ENCODE data around the gene COL6A3.
"Not testable (repeated sequence)": the region's sequence is repeated elsewhere in the genome, so short reads cannot be mapped to it uniquely, and the experiment has no call there.

COL6A3 gene

DNA sequence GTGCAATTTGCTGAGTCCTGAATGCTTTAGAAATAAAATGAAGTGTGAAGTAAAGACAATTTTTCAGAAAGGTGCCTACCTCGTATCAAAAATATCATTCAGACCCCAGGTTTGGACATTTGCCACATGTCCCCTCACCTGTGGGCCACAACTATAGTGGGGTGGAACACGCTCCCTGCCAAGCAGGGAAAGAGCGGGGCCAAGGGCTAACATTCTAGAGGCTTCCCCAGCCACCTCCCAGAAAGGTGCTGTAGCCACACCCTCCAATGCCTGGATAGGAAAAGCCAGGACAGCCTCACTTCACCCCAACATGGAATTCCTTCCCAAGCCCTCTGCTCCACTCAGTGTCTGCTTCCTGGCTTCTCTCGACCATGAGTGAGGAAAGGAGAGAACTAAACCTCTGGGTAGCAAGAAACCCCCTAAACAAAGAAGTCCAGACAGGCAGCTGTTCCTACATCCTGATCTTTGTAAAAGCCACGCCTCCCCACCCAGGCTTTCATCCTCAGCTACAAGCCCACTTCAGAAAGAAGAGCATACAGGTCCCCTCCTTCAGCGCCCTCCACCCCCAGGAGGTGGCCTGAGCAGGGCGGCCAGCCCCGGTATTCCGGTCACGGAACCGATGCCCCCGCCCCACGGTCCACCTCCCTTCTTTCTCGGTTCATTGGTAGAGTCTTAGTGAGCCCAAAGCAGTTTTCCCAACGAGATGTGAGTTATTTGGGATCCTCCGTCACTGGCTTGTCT is 2.1 kb downstream of the COL6A3 start:
- no peak for DNase-seq

DNA sequence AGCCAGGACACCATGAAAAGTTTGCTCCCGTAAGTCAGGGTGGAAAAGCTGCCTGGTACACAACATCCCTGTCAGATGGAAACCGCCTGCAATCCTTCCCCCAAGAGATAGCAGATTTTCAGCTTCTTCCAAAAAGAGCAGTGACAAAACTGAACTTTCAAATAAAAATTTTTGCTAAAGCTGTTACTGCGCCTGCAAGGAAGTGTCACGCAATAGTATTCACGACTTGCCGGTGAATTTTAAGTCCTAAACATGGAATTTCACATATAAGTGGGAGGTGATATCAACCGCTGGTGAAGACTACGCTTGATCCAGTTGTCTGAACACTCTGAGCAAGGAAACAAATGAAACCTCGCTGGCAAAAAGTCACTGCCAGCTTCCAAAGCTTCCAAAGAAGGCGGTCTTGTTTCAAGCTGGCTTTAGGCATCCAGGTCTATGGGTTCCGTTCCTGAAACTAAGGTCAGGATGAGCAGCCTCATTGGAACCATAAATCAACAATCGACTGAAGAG is 2.8 kb downstream of the COL6A3 start:
- no peak for DNase-seq

DNA sequence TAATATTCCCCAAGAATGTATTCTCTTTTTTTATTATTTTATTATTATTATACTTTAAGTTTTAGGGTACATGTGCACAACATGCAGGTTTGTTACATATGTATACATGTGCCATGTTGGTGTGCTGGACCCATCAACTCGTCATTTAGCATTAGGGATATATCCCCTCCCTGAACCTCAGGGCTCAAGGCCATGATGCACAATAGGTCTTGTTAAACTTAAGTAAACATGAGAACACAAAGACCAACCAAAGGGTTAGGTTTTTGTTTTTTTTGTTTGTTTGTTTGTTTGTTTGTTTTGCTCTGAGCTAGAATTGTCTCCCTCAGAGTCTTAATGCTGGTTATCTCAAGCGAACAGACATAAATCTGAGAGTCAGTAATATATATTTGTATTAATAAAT is 4.7 kb downstream of the COL6A3 start:
- DNase-seq, result not testable (repeated sequence)

DNA sequence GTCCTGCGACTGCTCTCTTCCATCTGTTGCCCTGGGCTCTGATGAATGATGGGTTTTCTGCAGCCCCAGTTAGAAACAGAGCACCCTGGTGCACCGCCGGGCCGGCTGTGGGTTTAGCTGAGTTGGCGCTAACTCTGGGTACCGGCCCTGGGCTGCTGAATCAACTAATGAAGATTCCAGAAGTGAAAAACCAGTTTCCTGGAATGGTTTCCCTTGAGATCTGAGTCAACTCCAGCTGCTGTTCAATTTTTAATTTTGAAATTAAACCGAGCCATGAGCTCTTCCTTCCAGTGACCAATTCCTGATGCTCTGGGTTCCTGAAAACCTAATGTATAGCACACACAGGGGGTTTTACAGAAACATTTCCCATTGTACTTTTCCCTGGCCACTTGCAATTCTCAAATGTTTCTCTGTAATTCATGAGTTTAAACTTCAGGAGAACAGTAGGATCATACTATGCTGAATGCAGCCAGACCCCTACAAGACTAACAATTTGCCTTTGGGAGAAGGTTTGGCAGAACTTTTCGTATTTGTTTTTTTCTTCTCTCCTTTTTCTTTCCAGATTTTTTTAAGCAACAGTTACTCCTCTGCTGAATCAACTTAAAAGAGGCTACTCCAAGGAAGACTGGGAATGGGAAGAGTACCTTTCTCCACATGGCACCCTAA is 5.5 kb downstream of the COL6A3 start:
- no peak for DNase-seq

DNA sequence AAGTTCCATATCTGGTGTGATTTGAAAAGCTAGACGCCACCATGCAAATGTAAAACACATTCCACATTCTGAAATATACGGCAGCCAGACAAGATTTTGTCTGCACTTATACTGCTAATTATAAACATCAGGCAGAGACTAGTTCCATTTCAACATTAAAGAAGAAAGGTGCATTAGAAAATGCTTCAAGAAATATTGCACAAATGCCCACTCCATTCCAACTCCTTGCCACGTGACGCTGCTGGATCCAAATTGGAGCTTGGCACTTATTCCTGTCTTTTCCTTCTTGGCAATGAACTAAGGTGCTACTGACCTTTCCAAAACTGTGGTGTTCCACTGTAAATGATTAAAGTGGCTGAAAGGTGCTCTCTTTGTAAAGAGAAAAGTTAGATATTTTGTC is 6.3 kb downstream of the COL6A3 start:
- DNase-seq, result no peak

DNA sequence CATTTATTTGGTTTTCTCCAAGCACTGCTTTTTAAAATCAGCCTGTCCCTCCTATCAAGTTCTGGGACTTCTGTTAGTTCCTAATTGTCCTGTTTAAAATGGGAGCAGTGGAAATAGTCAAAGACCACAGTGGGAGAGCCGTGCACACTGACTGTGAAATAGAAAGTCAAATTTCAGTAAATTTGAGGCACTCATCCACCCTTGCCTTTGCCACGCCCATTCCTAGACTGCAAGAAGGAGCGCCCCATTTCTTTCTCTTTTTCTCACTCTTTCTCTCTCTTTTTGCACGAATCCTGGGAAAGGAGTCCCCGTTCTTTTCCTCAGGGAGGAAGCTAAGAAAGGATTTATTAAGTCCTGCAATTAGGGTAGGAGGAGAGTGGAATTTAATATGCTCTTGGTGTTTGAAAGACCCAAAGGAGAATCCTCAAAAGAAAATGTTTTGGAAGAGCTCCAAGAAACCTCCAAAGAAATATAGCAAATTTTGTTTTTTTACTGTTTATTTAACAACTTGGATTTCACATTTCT is 7.5 kb downstream of the COL6A3 start:
- no peak for DNase-seq

DNA sequence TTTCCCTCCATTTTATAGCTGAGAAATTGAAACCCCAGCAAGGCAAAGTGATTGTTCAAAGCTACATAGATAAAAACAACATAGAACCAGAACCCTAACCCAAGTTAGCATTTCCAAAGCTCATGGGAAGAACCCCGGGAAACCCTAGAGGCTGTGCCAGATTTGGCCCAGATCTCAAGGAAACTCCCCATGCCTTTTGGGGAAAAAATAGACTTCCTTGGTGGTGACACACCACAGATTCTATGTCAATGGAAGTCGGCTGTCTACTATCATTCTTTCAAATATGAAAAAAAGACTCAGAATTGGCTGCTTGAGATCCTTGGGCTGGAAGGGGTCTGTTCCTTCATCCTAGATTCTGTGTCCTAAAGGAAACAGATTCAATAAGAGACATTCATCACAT is 8.4 kb downstream of the COL6A3 start:
- DNase-seq, result no peak

DNA sequence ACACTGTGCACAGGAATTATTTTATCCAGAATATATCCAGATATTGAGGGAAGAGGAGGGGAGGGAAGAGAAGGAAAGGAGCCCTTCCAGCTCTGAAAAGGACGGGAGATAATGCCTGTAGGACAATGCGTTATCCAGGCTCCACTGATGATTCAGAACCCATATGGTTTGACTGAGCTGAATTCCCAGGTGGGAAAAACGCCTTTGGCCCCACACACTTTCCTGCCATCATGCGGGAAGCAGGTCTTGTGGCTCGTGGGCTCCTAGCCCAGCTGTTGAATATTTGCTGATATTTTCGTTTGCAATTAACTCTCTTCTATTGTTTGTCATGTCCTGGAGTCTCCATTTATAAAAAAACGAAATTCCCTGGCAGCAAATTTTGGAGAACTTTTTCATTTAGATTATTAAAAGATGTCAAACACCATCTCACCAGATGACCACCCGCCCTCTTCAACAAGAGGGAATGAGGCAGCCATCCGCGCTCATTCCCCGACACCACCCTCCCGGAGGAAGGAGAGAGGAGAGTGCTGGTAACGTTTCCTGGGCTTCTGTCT is 8.9 kb downstream of the COL6A3 start:
- DNase-seq, result no peak

DNA sequence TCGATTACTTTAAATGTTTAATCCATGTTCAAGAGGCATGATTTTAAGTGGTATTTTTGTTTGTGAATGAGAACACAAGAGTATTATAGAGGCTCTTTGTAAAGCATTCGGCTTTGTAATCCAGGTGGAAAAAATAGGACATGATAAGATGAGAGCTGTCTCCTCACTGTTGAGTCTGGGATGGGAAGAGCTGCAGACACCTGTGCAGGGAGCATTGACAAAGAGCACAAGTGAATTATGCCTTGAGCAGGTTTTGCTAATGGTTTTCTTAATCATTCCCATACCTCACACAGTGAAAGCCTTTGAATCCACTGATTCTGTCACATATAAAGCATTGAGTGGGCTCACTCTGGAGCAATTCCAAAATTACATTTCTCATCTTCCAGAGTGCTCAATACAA is 9.6 kb downstream of the COL6A3 start:
- DNase-seq, result no peak

DNA sequence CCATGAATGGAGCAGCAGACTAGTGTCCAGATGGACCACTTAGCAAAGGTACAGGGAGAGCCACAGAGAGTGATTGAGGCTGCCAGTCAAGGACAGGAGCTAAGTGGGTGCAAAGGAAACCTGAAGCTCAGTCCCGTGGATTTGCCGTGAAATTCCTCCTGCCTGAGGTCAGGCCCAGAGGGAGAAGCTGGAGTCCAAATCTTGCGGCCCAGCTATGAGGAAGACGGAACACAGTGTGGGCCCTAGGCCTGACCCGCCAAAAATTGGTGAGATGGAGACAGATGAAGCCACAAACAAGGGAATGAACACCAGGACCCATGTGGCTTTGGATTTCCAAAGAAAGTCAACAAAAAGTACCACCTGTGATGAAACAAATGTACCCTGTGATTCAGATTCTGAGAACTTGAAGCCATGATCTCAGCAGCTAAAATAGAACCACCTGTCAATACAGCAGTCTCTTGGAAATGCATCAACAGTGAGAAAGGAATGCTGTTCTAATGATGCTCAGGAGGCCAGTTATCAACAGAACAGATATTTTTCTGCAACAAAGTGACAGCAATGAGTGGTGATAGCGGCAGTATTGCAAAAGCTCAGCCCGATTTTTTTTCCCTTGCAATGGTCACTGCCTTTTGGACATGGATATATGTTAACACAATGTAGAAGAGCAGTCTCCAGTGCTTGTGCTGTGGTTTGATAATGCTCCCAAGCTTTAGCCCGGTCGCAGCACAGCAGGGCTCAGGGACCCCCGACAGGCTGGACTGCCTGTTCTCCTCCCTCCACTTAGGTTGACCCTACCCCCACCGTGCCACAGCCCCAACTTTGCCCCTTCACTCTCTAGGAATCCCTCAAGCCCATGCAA is 10.7 kb downstream of the COL6A3 start:
- no peak for DNase-seq

DNA sequence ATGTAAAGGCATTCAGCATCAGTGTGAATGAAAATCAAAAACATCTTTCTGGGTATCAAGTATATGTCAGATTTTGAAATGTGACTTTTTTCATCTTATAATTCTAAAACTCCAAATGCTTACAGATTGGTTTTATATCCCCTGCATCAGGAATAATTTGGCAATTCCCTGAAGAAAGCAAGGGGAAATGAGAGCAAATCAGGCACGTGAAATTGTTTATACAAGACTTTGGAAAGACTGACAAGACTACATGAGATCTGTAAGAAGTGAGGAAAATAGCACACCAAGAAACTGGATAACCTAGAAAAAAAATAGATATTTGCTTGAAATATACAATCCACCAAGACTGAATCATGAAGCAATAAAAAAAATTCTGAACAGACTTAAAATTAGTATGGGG is 13.8 kb downstream of the COL6A3 start:
- no peak for DNase-seq

DNA sequence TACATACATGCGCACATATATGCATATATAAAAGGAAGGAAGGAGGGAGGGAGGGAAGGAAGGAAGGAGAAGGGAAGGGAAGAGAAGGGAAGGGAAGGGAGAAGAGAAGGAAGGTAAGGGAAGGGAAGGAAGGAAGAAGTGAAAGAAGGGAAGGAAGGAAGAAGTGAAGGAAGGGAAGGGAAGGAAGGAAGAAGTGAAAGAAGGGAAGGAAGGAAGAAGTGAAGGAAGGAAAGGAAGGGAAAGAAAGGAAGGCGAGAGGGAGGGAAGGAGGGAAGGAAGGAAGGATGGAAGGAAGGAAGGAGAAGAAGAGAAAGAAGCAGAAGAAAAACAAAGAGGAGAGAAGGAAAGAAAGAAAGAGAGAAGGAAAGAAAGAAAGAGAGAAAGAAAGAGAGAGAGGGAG is 16.9 kb downstream of the COL6A3 start:
- DNase-seq, result no peak

DNA sequence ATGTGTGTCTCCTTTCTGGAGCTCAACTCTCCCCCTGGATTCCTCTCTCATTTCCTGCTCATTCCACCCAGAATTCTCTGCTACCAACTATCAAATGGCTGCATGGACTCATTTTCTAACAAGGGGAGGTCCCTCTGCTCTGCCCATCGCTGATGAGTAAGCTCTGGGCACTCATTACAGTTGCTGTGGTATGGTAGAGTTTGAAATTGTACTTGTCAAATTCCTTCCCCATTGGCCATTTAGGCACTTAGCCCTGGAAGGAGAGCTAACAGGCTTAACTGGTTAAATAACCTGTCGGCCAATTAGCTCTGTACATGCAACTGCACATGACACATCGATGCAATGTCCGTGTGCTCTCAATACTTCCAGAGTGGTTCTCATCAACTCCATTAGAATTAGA is 20.4 kb downstream of the COL6A3 start:
- DNase-seq, result no peak

DNA sequence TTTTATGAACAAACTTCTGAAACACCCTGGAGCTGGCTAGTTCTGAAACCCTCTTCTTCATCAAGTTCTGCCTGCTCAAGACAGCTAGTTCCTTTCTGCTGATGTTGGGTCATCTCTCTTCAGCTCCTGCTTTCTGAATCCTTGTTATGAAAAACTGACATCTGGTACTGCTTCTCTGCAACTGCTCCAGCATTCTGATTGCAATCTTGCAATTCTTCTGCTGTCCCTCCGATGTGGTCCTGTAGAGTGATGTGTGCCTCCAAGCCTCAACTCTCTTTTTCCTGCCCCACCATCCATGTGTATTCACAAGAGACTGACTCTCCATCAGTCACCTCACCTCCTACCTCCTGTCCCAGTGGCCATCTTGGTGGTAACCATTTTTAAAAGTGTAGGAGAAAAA is 21.8 kb downstream of the COL6A3 start:
- DNase-seq, result no peak

DNA sequence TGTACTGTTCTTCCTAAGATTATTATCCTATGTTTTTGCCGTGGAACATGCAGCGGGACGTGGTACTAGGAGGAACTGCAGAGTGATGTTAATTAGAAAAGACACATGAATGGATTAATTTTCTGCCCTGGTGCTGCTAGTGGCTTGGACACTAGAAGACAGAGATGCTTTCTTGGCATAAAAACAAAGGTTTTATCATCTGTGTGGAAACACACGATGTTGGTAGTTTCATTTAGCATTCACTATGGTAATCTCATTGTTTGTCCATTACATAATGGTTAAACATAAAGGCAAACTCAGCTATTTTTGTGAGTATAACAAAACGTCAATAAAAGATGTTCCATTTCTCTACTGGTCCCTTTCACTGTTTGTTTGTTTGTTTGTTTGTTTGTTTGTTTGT is 22.8 kb downstream of the COL6A3 start:
- DNase-seq, result no peak

DNA sequence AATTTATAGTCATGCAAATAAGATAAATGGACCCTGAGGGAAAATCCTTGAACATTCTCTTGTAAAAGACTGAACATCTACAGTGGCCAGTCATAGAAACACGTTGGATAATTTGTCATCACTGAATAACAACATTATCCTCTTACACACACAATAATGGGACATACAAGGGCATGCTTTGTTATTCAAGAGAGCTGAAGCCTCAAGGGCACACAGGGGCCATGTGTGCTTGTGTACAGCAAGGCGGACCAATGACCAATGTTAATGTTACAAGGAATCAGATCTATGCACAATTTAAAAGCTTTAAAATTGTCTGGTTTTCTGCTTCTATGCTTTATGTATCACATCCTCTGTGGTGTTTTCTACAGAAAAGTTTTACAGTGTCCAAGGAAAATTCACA is 23.7 kb downstream of the COL6A3 start:
- no peak for DNase-seq

DNA sequence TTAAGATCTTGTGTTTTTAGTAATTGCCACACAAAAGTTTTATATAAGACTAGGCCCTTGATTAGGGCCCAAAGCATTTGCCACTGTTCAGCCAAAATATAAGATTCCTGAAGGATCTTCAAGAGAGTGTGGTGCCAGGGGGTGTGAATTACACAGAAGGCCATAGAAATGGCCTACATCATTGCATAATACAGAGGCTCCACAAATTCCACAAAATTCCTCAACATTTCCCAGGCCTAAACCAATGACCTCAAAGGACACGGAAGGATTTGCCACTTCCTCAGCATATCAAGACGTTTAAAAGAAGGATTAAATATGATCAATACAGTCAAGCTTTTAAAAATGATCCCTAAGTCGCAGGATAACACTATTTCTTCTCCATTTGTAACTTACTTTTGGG is 24.1 kb downstream of the COL6A3 start:
- no peak for DNase-seq

DNA sequence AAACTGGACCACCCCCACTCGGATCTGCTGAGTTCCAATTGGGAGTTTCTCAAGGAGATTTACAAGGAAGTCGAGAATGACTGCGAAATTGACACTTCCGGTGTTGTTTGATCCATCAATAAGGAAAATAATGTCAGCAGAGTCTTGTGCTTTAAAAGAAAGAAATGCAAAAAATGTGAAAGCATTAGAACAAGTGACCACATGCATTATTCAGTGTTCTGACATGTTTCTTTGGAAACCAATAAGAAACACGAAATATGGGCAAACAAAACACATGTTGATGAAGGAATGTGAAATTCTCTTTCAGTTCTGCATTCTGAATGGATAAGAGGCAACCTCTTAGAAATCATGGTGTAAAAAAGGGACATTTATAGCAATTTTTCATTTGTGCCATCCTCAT is 25.9 kb downstream of the COL6A3 start:
- no peak for DNase-seq

DNA sequence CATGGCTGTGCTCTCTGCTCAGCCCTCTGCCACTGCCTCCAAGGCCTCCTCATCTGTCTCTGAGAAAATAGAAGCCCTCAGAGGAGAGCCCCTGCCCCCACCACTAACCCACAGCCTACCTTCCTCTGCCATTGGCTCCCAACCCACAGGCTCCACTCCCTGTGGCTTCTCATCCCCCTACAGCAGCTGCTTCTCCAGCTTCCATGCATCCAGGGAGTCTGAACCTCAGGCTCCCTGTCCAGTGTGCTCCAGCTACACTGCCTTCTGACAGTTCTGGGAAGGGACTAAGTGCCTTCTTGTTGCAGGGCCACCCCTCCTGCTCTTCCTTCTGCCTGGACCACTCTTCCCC is 29.3 kb downstream of the COL6A3 start:
- no peak for DNase-seq

DNA sequence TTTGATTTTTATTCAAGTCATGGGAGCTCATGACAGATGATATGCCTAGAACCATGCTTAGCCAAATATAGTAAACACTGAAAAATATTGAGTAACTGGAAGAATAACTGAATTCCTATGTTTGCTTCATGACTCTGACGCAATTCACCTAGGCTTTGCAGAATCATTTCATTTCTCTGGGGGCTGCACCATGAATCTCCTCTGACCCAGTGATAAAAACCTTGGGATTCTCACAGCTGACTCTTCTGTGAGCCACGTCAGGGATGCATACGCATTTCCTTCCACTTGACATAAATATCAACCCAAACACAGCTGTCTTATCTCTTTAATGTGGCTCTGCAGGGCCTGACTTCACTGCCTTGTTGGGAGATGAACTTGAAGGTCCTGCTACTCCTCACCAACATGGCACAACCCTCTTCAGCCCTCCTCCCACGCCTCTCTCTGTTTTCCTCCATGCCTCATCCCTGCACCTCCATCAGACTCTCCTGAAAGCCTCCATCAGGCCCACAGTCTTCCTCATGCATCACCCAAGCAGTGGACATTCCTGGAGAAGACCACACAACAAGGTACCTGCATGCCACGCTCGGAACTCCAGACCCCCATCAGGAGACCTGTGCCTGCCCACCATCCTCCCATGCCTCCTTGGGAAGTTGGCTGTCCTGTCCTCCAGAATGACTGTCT is 29.8 kb downstream of the COL6A3 start:
- no peak for DNase-seq

DNA sequence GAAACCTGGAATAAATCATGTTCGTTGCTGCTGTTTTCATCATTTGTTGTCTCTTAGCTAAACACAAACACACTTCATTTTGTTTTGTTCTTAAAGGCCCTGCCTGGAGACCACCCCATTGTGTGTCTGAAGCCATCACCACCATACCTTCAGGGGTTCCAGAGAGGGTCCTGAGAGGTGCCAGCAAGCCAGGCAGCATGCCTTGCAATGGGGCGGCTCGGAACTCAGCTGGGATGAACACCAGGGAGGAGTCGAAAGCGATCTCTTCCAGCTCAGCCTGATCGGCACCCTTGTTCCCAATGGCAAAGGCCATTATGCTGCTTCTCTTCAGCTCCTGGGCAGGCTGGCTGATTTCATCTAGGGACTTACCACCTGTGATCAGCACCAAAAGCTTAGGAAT is 33.2 kb downstream of the COL6A3 start:
- no peak for DNase-seq

DNA sequence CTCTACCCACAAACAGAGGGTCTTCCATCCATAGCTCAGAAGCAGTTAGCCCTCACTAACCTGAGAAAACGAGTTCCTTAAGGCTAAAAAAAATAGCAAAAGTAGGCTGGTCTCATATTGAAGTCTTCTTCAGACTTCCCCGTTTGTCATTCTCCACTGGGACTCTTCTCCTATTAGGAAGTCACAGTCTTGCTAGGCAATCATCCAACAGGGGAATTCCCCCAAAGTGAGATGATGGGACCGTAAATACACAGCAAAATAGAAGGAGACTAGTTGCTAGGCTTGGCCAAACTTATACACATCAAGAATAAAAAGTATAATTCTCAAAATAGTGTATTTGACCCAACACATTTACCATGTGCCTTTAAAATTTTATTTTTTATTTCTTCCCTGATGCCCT is 34.3 kb downstream of the COL6A3 start:
- DNase-seq, result no peak

DNA sequence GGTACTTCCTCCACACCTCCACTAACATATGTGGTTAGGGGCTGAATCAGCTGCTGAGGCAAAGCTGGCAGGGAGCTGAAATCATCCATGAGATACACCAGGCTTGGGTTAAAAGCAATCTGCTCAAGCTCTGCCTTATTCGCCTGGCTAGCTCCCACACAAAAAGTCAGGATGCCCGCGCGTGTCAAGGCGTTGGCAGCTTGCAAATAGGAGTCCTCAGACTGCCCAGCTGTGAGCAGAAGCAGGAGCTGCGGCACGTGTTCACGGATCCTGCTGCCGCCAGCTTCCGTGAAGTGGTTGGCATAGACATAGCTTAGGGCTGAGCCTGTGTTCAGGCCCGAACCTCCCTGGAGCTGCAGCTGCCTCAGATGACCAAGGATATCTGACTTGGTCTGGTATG is 35.3 kb downstream of the COL6A3 start:
- no peak for DNase-seq

All from NCI-H526 treated with DMSO at 0.1 percent for 48 hours (cell line).